ENCODE data around the gene TIPARP.

DNA sequence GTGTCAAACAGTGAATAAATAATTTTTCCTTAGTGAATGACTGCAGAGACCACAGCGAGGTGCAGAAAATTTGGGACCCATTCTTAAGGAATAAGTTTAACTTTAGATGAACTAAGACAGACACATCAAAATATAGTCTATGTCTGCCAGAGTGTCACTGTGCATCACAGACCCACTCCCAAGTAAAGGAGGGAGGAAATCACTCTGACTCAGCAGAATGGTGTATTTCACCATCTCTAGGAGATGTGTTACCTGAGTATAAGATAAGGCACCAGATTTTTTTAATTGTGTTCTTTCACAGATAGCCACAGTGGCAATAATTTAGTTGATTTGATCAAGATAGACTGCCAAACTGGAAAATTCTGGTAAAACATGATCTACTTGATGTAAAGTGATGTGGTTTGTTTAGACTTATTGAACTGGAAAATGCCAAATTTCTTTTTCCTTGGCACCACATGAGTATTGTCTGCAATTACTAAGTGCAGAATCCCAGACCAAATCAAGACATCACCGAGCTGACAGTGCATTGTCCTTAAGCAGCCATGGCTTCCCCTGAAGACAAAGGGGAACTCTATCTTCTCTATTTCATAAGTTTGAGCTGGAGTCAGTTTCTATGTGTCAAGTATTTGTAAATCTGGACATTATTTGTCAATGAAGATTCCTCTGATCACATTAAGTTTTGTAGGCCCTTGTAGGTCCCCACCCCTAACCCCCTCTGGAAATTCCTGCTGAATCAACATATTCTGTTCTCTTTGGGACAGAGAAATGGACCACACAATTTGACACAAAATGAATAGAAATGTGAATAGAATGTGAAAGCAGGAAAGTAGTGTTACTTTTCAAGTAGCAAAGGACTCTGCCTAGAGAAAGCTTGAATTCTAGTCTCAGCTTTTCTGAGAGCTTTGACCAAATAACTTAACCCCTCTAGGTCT, 47.6 kb downstream of the TIPARP start:
- TF ChIP-seq CTCF (IDR thresholded peaks at IDR 0.05) (no peak), POLR2A (IDR thresholded peaks at IDR 0.05) (no peak), POLR2AphosphoS5 (IDR thresholded peaks at IDR 0.05) (no peak)
